Heart left ventricle (tissue), 16 donors: ENCODE data around the gene ACTA1. TPM values are rescaled to one million over a fixed set of nuclear protein-coding genes. Genes with fewer than 3 reads are reported as not detected.

Experiments used
- ATAC-seq, 4 donors: fragments of 200-7000 bp; cut with Tn5 transposase; one replicate each; pipeline ENCODE4 v1.9.1; 2020 to 2022; ENCODE audit warnings: moderate library complexity in 4 of 4, mild to moderate bottlenecking in 3 of 4, moderate number of reproducible peaks in 1 of 4
- DNase-seq, 5 donors: peaks; one replicate each; pipeline ENCODE4 v3.0.0-alpha.2; 2020
- H3K27ac ChIP-seq, 12 donors: fragments of 200-600 bp; sonication (generic) in 4 of 12; one replicate each; pipeline versions ENCODE4 v1.5.0 to v1.8.0; 2016 to 2022; ENCODE audit warnings: mild to moderate bottlenecking in 2 of 12
- H3K27me3 ChIP-seq, 9 donors: fragments of 200-600 bp; sonication (generic) in 2 of 9; one replicate each; pipeline versions ENCODE4 v1.5.1 to v1.8.0; 2016 to 2022; ENCODE audit warnings: mild to moderate bottlenecking in 3 of 9
- H3K36me3 ChIP-seq, 9 donors: fragments of 200-600 bp; sonication (generic) in 2 of 9; one replicate each; pipeline versions ENCODE4 v1.5.0 to v1.8.0; 2018 to 2022; ENCODE audit warnings: mild to moderate bottlenecking in 2 of 9
- H3K4me1 ChIP-seq, 12 donors: fragments of 200-600 bp; sonication (generic) in 4 of 12; one replicate each; pipeline versions ENCODE4 v1.5.0 to v1.8.0; 2016 to 2022; ENCODE audit warnings: mild to moderate bottlenecking in 3 of 12
- H3K4me3 ChIP-seq, 12 donors: fragments of 200-600 bp; sonication (generic) in 4 of 12; one replicate each; pipeline versions ENCODE4 v1.5.0 to v1.8.0; 2017 to 2022; ENCODE audit warnings: mild to moderate bottlenecking in 9 of 12, moderate library complexity in 4 of 12
- H3K9me3 ChIP-seq, 12 donors: fragments of 200-600 bp; sonication (generic) in 4 of 12; one replicate each; pipeline versions ENCODE4 v1.5.0 to v1.8.0; 2016 to 2022; ENCODE audit warnings: mild to moderate bottlenecking in 1 of 12
- POLR2A ChIP-seq, 2 donors: fragments of 450-650 bp; IDR thresholded peaks; one replicate each; pipeline ENCODE4 v1.6.1; 2017; ENCODE audit warnings: antibody characterized with exemption in 2 of 2, mild to moderate bottlenecking in 2 of 2, moderate library complexity in 2 of 2
- WGBS, 4 donors: extraction: QIAGEN DNeasy Blood & Tissue Kit in 2 of 4; methylation state at CpG; one replicate each; pipeline versions ENCODE4 v1.1.5 to v1.1.7; 2013 to 2018; 5-methylcytosine and 5-hydroxymethylcytosine counted together
- intact Hi-C, 10 donors: fragments of 100-400 bp; cut with DNase I; formaldehyde crosslinking; loops; one replicate each; pipeline versions ENCODE4 v1.11.1 to v1.14.2; 2022
- polyA plus RNA-seq, 2 donors: library from polyadenylated mRNA; stranded (reverse); fragments of 200-250 nt; gene quantifications; one replicate each; pipeline ENCODE4 v1.2.3, GENCODE V29; 2013
- total RNA-seq, 9 donors: library from RNA; depleted of rRNA in 2 of 9; stranded (reverse); fragments of >200 nt in 2 of 9; fragmentation: NEBNext Ultra II Directional in 3 of 9; extraction: Animal tissue kit (Norgen Biotek cat#: 25700) in 3 of 9; gene quantifications; one replicate each; pipeline versions ENCODE4 v1.1.0 to v1.2.4, GENCODE V29; 2016 to 2023
- TF ChIP-seq, protein P1 (sequence below), 12 donors: fragments of 200-600 bp; sonication (generic) in 4 of 12; IDR thresholded peaks; one replicate each; pipeline versions ENCODE4 v1.5.0 to v1.8.0; 2018 to 2022; ENCODE audit warnings: antibody characterized with exemption in 12 of 12, mild to moderate bottlenecking in 5 of 12
- donor health status: ischemic (EF 13 %, LVEDD 7.1; RV severe dilation, severe dysfunction).
- donor health status: healthy with polysubstance abuse.
- donor health status: DM: no; HTN: yes; CAD: no.
- donor health status: DM: no; HTN: no; CAD: no.
- donor health status: ischemic (EF 25% LVEDD 6.9; RV normal size, moderate dysfunction).
- donor health status: ischemic (EF 25% LVEDD 5.7; RV mildly dilated, moderate dysfunction).
- donor health status: healthy.
- donor health status: DM: yes; HTN: yes; CAD: no.
- donor health status: ischemic (EF 35%, LVEDD 5.7; RV mildly dilated, moderate dysfunction).
- donor health status: nonischemic (EF 11% LVEDD 7.7; RV severe dilation, severe dysfunction).
- donor health status: DM: yes; HTN: yes; CAD: no.
- donor health status: PGD.
- donor health status: ischemic (EF 29% LVEDD 5.4; RV normal size, mild dysfunction).
- donor health status: nonischemic (EF 23%, LVEDD 6.1; RV moderate dilation, normal function).

The ACTA1 gene
- total and polyA plus RNA-seq, 11 donors, result 1,926 to 30,941 (median 8,475) TPM

DNA sequence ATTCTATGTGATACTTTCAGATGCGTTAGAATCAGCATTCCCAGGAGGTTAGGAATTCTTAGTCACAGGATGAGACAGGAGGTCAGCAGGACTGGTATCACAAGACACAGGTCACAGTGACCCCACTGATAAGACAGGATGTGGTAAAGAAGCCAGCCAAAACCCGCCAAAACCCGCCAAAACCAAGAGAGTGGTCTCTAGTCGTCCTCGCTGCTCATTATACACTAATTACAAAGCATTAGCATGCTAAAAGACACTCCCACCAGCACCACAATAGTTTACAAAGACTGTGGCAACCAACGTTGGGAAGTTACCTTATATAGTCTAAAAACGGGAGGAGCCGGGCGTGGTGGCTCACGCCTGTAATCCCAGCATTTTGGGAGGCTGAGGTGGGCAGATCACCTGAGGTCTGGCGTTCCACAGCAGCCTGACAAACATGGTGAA, 13.9 kb upstream of the ACTA1 start:
- no peak overlapping the region for H3K27ac ChIP-seq
- H3K27me3 ChIP-seq, result no peaks in the 10 kb centered on the region
- peaks cover 0 to 18% (median 0%) of the 10 kb centered on the region in 12 donors for H3K4me1 ChIP-seq
- DNase-seq (no peak), ATAC-seq (peak in 2 of 4 donors; percentile 27 to 30)
- no peaks in the 10 kb centered on the region for H3K9me3 ChIP-seq
- no peak overlapping the region for H3K4me3 ChIP-seq
- peaks cover 0 to 97% (median 91%) of the 10 kb centered on the region in 9 donors for H3K36me3 ChIP-seq
- 84 to 88% (median 86%) methylated on average over 11 of the region's 11 CpGs for WGBS, 4 donors
- no peak for TF ChIP-seq POLR2A (IDR thresholded peaks at IDR 0.05)
- TF ChIP-seq, protein P1, sequence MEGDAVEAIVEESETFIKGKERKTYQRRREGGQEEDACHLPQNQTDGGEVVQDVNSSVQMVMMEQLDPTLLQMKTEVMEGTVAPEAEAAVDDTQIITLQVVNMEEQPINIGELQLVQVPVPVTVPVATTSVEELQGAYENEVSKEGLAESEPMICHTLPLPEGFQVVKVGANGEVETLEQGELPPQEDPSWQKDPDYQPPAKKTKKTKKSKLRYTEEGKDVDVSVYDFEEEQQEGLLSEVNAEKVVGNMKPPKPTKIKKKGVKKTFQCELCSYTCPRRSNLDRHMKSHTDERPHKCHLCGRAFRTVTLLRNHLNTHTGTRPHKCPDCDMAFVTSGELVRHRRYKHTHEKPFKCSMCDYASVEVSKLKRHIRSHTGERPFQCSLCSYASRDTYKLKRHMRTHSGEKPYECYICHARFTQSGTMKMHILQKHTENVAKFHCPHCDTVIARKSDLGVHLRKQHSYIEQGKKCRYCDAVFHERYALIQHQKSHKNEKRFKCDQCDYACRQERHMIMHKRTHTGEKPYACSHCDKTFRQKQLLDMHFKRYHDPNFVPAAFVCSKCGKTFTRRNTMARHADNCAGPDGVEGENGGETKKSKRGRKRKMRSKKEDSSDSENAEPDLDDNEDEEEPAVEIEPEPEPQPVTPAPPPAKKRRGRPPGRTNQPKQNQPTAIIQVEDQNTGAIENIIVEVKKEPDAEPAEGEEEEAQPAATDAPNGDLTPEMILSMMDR (IDR thresholded peaks at IDR 0.05), result no peak
- intact Hi-C loops, result no loop called here

DNA sequence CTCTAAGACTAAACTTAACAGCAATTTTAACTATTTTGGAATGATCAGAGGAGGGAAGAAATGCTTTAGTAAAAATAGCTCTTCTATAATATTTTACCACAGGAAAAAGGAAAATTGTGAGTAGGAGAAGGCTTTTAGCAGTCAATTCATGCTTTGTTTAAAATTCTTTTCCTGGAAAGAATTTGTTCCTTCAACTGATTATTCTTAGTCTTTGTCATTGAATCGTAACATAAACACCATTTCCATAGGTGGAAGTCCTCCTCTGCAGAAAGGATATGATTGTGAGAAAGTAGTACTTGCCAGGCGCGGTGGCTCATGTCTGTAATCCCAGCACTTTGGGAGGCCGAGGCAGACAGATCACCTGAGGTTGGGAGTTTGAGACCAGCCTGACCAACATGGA, 11.9 kb upstream of the ACTA1 start:
- no peaks in the 10 kb centered on the region for H3K9me3 ChIP-seq
- DNase-seq (no peak), ATAC-seq (no peak)
- peaks cover 0 to 96% (median 91%) of the 10 kb centered on the region in 9 donors for H3K36me3 ChIP-seq
- peaks cover 0 to 20% (median 0%) of the 10 kb centered on the region in 12 donors for H3K4me1 ChIP-seq
- no peaks in the 10 kb centered on the region for H3K27me3 ChIP-seq
- intact Hi-C loops, result no loop called here
- WGBS, 4 donors, result 94 to 98% (median 95%) methylated on average over 4 of the region's 4 CpGs
- TF ChIP-seq, protein P1 (IDR thresholded peaks at IDR 0.05), result no peak
- TF ChIP-seq POLR2A (IDR thresholded peaks at IDR 0.05), result no peak
- no peak overlapping the region for H3K27ac ChIP-seq
- no peak overlapping the region for H3K4me3 ChIP-seq

- Histone ChIP-seq H3K36me3 (peaks cover 0 to 69% (median 62%) of the 10 kb centered on the region in 9 donors), H3K4me1 (peaks cover 0 to 17% (median 0%) of the 10 kb centered on the region in 12 donors), H3K9me3 (no peaks in the 10 kb centered on the region), H3K27ac (peak overlapping the region in 8 of 12 donors; percentile 39 to 75 (median 56)), H3K27me3 (no peaks in the 10 kb centered on the region), H3K4me3 (no peak overlapping the region)
- TF ChIP-seq, protein P1 (IDR thresholded peaks at IDR 0.05), result no peak
- no peak for TF ChIP-seq POLR2A (IDR thresholded peaks at IDR 0.05)
- DNase-seq, result peak in 2 of 5 donors; percentile 32 to 44
- 43 to 61% (median 50%) methylated on average over 5 of the region's 5 CpGs for WGBS, 4 donors
- intact Hi-C loops, result no loop called here
- peak; percentile 36 to 76 (median 61) for ATAC-seq
Observed at GRCh38 chr1:229440851-229441537, 7.1 kb upstream of the ACTA1 start.

GRCh38 chr1:229438021-229438420, 4.1 kb upstream of the ACTA1 start:
- 88 to 95% (median 93%) methylated on average over 3 of the region's 3 CpGs for WGBS, 4 donors
- intact Hi-C loops, result no loop called here
- peaks cover 0 to 38% (median 3%) of the 10 kb centered on the region in 12 donors for H3K4me1 ChIP-seq
- peaks cover under 1 to 27% (median 18%) of the 10 kb centered on the region in 9 donors for H3K27me3 ChIP-seq
- H3K4me3 ChIP-seq, result no peak overlapping the region
- DNase-seq (no peak), ATAC-seq (no peak)
- H3K36me3 ChIP-seq, result peaks cover 0 to 39% (median 32%) of the 10 kb centered on the region in 9 donors
- H3K9me3 ChIP-seq, result no peaks in the 10 kb centered on the region
- TF ChIP-seq, protein P1 (IDR thresholded peaks at IDR 0.05), result no peak
- TF ChIP-seq POLR2A (IDR thresholded peaks at IDR 0.05), result no peak
- H3K27ac ChIP-seq, result no peak overlapping the region
